SKM-1 (cell line): ENCODE data around the gene HOXA1.

Source experiments
- DNase-seq: peaks from one replicate; lab custom pipeline; 2025; ENCODE audit not compliant: unreplicated experiment; lab: John Stamatoyannopoulos, UW

Gene HOXA1

DNA sequence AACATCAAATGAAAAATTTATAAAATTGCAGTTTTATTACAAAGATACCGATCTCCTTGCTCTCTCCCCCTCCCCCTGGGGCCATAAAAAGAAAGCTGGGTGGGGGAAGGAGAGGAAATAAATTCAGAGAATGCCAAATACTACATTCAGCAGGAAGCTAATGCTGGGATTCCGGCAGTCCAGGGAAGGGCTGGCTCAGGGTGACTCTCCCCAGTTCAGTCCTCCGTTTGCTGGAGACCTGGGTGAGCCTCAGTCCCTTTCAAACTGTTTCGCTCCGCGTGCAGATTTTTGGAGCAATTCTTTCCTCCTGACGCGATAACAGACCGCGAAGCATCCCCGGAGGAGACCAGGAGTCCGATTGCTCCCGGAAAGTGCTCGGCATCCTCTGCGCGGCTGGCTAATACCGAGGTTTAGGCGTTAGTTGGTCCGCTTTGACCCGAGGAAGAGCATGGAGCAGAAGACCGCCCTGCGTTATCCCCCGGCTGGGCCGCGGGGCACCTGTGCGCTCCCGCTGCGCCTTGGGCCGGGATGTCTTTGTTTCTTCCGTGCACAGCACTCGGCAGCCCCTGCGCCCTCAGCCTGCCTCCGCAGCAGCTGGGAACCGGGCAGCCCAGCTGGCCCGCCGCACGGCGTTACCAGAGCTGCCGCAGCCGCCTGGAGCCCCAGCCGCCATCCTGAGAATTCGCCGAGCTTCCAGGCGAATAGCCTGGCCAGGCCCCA is 10.5 kb upstream of the HOXA1 start:
- no peak for DNase-seq

DNA sequence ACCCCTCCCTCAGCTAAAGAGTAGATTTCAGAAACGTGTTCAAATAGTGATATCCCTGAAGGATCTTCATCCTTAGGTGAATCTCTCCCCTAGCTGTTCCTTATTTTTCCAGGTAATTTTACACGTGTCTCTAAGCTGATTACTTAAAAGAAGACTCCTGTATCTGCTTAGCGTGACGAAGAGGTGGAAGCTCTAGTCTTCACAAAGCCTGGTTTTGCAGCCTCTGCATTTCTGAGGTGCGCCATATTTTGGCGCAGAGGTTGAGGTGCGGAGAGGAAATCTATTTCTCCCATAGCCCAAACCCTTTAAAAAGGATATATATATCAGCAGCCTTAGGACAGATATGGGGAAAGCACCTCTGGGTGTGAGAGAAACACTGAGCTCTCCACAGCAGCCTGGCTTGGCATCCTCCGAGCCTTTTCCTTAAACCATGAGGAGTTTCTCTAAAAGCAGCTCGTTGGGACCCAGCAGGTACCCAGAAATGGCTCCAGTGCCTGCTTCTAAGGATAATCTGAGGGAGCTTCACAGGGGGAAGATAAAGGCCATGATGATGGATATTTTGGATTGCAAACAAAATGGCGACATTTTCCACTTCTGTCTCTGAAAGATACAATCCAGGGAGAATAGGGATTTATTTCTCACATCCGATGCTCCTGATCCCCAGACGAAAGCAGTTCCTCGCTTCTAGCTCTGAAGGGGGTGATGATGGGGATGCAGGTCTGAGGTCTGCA is 9.7 kb upstream of the HOXA1 start:
- DNase-seq, result no peak

DNA sequence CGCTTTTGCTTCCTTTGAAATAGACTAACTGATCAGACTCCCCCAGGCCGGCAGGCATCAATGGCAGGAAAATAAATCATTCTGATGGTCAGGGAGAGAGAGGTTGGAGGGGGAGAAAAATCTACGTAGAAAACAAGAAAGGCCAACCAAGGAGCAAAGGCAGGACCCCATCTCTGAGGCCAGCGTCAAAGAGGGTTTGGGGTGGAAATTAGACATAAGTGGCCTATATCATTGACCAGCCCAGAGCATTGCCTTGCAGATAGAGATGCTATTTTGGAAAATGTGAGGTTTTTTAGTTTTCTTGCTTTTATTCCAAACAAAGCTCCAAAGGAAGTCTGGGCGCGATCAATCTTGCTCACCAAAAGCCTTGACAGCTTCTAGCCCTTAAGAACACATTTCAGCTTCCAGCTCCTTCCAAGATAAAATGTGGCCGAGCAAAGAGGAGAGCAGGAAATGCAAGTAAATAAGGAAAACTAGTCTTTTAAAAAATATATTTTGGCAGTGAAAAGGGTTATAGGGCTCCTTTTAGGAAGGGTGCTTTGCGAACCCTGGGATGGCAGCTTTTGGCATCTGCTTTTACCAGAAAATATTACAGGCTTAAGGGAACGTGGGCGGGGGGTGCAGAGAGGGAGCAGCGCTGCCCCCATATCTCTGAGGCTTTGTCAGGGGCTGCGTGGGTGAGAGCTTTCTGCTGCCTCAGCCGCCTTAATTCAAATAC is 8.7 kb upstream of the HOXA1 start:
- no peak for DNase-seq

DNA sequence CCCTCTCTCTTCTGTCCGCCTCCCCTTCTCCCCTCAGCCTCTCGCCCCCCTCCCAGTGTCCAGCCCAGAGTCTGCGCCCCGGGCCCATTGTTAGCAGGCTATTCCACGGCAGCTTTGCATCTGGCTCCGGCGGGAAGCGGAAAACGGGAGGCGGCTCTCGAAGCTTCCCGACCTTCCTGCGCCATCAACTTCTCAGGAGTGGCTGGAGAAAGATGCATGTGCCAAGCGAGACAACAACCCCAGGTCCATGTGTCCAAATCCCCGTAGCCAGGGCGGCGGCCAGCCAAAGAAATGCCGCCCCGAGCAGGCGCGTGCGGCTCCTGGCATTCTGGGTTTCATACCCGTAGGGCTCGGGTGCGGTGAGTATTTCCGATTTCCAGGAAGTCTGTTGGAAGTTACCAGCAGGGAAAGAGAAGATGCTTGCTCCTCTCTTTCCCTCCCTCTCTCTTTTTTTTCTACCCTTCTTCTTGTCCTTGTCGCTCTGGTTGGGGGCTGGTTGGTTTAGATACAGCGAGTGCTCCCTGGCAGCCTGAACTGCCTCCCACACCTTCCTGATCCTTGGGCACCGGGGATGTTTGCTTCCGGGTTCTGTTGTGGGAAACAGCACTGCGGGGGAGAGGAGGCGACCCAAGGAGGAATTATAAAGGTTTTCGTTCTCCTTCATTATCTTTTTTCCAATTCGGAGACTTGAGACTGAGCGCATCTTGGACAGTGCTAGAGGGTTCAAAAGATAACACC is 7.9 kb upstream of the HOXA1 start:
- no peak for DNase-seq

DNA sequence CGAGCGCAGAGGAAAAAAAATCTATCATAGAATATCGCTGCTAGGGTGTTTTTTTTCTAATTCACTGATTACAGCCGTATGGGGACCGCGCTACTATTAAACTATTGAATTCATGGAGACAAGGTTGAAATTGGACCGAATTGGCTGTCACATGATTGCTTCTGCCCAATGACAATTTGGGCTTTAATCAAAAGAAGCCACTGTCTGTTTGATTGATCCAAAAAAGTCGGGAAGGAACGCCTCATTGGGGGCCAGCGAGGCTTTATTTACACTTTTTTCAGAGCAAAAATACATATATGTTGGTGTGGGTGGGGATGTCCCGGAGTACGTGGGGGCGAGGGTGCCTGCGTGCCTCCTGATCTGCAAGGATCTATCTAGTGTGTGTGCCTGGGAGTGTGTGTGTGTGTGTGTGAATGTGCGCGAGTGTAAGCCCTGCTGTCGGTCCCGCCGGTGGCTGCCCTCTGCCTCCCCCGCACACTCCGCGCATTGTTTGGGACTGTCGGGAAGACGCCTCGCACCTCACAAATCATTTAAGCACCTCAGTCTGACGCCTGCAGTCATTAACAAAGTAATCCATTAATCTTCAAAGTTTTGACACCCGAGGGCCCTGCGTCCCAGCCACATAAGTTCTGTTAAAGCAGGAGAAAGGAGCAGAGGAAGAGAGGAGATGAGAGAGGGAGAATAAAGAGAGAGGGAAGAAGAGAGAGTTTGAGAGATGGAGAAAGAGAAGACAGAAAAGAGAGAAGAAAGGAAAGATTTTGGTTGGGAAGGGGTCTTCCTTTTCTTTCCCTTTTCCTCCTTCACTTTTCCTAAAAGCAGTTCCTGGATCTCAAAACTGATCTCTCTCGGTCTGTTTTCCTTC is 7.0 kb upstream of the HOXA1 start, which contains the start of gene HOXA2:
Gene HOXA2 (minus strand): TSS at position 103 of the 862 bp plus-strand sequence. CDS start 183 bp downstream, outside the sequence.
- no peak for DNase-seq

DNA sequence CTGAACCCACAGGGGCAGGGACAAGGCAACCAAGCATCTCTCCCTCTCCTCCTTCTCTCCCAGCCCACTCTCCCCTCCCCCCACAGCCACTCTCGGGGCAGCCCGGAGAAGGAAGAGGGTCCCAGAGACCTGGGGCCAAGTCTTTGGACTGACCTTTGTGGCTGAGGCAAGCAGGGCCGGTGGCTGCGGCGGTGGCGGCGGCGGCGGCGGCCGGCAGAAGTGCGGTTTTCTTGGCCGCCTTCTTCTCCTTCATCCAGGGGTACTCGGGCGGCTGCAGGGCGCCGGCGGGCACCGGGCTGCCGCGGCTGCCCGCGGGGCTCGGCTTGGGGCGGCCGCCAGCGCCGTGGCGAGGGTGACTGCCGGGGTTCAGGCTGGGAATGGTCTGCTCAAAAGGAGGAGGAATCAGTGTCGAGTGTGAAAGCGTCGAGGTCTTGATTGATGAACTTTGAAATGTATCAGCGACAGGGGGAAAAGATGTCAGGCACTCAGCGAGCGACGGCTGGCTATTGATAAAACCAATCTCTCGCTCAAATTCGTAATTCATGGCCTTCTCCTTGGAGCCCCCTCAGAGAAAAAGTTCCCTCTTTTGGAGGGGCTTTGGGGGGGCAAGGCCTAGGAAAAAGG is 6.3 kb upstream of the HOXA1 start:
- DNase-seq, result no peak

DNA sequence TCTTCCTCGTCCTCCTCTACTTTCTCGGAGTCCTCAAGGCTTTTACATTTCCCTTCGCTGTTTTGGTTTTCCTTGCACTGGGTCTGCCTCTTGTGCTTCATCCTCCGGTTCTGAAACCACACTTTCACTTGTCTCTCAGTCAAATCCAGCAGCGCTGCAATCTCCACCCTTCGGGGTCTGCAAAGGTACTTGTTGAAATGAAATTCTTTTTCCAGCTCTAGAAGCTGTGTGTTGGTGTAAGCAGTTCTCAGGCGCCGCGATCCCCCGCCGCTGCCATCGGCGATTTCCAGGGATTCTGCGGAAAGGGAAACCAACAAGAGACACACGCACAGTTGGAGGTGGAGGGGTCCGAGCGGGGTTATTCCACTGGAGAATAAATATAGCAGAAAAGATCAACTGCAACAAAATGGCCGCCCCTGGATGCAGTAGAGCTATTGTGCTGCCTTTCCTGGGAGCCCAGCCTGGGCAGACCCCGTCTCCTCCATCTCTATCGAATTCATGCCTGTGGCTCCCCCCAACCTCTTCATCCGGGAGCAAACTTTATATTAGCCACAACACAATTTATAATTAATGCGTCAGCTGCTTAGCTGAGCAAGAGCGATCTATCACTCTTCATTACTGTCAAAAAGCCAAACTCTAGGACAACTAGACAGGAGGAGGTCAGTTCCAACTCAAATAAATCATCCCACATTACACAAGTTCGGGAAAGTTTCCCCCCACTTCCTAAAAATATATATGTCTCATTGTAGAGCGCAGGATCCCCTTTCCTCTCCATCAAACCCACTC is 5.6 kb upstream of the HOXA1 start:
- DNase-seq, result no peak

DNA sequence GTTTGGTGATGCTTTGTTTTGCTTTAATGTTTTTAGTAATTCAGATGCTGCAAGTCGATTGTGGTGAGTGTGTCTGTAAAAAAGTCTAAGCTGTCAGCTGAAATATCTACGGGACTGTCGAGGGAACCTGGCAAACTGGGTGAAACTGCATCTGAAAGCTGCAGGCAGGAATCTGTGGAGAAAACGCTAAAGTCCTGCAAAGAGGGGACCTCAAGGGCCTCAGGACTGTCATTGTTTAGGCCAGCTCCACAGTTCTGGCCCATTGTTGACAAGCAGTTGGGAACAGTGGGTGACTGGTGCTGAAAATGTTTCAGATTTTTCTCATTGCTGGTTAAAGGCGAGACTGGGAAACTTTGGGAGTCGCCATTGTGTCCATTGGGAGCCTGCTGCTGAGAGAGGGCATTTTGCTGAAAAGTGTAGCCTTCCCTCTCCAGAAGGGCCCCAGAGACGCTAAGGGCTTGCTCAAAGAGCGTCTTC is 4.9 kb upstream of the HOXA1 start:
- DNase-seq, result no peak

DNA sequence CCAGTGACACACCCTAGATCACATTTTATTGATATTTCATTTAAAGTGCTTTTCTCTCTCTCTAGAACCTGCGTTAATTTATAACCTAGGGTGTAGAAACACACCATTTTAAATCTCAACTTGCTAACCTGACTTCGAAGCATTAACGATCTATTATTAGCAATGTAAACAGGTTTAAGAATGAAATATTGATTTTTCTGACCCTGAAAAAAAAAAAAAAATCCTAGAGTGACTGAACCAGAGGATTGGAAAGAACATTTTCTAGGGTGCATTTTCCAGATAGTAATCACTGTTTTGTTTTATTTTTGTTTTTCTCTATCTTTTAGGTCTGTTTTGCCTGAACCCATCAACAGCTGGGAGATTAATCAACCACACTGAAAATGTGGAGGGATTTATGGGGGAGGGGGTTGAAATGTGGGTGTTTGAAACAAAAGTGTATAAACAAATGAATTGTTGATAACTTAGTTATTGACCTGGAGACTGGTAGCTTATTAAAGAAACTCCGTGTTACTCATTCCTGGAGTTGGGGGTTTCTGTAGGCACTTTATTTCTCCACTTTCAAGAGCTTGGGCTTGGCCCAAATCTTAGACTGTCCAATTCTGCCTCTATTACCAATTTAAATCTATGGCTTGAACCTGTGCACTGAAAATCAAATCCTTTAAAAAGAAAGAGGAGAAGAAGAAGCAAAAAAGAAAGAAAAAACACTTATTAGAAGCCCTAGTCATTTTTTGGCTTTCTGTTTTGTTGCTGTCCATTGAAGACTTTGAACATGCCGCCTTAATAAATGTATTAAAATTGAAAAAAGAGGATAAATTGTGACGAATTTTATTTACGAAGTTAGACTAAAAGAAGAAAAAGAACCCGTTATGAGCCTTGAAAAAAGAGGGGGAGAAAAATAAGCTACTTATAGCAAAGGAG is 3.9 kb upstream of the HOXA1 start:
- DNase-seq, result no peak

DNA sequence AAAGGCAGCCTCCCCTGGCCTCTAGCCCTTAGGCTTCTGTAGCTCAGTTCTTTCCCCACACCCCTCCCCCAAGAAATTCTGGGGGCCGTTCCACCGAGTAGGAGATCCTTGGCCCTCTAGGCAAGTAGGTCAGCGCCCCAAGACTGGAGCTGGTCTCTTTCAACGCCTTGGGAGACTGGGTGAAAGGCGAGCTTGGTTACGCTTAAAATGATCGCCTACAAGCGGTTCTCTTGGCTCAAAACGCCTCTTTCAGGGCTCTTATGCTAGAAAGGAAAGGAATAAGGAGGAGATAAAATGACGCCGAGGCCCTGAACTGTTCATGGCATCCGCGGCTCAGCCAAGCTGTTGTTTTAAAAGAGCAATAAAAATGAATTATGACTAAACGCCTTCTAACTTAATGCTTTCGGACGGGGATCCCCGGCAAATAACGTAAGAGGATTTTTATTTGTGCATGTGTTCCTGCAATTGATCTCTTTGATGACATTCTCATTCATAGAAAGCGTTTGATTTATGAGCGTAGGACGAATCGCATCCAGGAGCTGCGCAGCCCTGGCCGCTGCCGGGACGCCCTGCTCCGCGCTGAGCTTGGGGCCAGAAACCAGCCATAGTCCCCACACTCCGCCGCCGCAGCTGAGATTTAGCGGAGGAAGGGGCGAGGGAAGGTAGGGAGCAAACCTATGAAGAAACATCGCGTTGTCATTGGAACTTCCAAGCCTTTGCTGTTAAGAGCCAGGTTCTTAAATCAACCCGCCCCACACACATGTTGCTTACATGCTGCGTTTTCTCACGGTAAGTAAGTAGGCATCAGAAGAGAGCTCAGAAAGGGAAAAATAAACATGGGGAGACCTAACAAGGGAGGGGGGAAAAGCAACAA is 3.0 kb upstream of the HOXA1 start:
- DNase-seq, result no peak

DNA sequence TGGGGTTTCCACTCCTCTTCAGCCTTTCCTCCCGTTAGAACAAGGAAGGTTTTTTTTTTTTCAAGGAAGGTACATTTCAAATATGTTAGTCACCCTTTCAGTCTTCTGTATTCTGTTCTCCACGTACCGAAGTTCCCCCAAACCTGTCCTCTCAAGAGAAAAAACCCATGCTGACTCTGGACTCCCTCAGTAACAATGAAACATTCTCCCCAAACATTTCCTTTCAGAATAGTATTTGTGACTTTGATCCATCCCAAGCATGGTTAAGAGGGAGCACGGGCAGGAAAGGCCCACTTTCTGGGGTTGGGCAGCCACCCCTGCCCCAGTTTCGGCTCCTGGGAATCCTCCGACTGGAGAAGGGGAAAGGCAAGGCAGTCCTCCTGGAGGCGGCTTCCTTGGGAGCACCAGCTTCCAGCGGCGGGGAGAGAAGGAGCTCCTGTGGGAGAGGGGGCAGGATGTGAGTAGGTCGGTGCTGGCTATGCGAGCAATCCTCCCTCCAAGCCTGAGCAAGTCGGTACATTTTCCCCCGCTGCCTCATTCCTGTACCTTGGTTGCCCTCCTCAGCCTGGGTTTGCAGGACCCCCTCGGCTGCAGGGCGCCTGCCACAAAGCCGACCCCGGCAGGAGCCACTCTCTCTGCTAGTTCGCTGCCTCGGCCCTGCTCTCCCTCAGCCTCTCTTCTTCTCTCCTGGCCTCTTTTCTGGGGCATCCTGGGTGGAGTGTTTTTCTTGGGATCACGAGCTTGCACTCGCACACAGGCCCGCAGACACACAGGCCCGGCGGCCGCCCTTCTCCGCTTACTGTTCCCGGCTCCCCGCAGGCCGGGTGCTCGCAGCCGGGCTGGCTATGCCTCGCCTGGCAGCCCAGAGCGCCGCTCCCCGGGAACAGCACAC is 2.1 kb upstream of the HOXA1 start:
- no peak for DNase-seq

DNA sequence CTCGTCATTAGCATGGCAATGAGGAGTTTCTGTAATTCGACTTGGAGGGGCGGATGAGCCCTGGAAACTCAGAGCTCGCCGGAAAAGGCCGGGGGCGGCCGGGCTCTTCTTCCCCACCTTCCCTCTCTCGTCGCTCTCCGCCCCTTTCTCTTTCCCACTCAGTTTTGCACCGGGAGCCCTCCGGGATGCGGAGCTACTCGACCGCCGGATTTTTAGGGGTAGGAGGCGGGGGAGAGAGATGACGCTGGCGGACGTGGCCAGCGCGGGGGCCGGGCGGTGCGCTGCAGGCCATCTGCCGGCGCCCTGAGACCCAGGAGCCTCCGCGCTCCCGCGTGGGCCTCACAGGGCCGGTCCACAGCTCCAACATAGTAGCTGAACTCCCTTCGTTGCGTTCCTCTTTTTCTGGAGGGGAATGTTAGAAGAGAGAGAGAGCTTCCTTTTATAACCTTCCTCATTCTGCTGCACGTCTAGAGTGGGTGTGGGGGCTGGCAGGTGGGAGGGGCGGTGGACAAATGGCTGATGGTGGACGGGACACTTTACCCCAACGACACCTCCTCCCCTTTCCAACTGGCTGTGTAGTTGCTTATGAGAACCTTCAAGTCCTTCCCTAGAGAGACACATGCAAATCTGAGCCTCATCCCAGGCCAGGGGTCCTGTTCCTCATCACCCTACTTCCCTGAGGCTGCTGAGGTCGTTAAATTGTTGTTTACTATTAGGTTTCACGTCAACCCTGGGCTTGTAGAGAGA is 1.1 kb upstream of the HOXA1 start:
- DNase-seq, result peak; percentile 26

DNA sequence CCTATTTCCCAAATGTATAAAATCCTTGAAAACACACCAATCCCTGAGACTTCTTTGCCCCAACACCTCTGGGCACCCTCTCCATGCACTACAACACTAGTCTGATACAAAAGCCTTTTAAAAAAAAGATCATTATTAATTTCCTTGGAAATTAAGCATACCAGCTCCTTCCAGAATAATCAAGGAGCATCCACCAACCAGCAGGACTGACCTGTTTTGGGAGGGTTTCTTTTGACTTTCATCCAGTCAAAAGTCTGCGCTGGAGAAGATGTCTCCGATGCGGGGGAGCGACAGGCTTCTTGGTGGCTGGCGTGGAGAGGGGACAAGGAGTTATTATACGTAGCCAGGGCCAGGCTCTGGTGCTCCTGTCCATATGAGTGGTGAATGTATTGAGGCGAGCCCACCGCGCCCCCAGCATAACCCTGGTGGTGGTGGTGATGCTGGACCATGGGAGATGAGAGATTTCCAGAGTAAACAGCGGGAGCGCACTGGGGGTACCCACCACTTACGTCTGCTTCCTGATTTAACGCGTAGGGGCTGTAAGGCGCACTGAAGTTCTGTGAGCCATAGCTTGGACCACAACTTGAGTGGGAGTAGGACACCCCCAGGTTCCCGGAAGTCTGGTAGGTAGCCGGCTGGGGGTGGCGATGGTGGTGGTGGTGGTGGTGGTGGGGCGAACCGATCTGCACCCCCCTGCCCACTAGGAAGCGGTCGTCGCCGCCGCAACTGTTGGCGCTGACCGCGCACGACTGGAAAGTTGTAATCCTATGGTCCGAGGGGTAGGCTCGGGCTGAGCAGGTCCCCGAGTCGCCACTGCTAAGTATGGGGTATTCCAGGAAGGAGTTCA is 527 bp downstream of the HOXA1 start:
- no peak for DNase-seq

DNA sequence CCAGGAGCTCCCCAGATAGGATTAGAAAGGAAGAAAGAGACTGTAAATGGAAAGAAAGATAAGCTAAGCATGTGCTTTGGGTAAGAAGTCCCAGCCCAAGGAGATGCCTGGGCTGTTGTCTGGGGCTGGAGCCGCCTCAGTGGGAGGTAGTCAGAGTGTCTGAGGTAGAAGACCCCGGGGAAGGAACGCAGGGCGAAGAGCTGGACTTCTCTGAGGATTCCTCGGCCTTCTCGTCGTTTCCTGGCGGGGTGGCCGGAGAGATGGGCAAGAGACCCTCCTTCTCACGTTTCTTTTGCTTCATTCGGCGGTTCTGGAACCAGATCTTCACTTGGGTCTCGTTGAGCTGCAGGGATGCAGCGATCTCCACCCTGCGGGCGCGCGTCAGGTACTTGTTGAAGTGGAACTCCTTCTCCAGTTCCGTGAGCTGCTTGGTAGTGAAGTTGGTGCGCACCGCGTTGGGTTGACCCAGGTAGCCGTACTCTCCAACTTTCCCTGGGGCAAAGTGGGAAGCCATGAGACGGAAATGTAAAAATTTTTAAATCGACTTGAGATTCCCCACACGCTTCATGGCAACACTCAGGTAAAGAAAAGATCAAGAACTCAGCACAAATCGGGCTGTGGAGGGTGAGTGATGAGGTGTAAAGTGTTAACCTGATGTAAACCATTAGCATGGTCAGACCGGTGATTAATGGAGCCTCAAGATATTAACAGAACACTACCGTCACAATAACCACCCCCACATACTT is 1.3 kb downstream of the HOXA1 start:
- DNase-seq, result no peak
